Measurements from ENCODE around the gene DMD.
"Not testable (repeated sequence)": the region's sequence is repeated elsewhere in the genome, so short reads cannot be mapped to it uniquely, and the experiment has no call there.

DMD gene

GRCh38 chrX:32533848-32534247 is 677.5 kb downstream of the DMD start:
- Histone ChIP-seq H3K27me3 (ENCODE audit: low read depth, low read length) (no peaks in the 10 kb centered on the region; the same call in 1 of the 2 replicates), H3K4me1 (ENCODE audit: low read length) (peaks cover 17% of the 10 kb centered on the region), H3K79me2 (ENCODE audit: low read length) (no peaks in the 10 kb centered on the region), H3K36me3 (replicated peaks; ENCODE audit: low read depth, low read length) (no peaks in the 10 kb centered on the region), H3K4me2 (ENCODE audit: low read length) (peak overlapping the region; percentile 47), H3K4me3 (ENCODE audit: low read length) (no peak overlapping the region), H3K9me3 (ENCODE audit: insufficient read depth, low read length) (no peaks in the 10 kb centered on the region), H3K9ac (ENCODE audit: low read length) (no peak overlapping the region), H3K27ac (ENCODE audit: low read length) (no peak overlapping the region), H4K20me1 (ENCODE audit: insufficient read depth, low read length) (no peaks in the 10 kb centered on the region), H2AFZ (ENCODE audit: low read depth, low read length) (no peak overlapping the region)
- TF ChIP-seq EZH2phosphoT487 (IDR thresholded peaks at IDR 0.05; ENCODE audit: low read depth) = no peak
- TF ChIP-seq, protein P1, sequence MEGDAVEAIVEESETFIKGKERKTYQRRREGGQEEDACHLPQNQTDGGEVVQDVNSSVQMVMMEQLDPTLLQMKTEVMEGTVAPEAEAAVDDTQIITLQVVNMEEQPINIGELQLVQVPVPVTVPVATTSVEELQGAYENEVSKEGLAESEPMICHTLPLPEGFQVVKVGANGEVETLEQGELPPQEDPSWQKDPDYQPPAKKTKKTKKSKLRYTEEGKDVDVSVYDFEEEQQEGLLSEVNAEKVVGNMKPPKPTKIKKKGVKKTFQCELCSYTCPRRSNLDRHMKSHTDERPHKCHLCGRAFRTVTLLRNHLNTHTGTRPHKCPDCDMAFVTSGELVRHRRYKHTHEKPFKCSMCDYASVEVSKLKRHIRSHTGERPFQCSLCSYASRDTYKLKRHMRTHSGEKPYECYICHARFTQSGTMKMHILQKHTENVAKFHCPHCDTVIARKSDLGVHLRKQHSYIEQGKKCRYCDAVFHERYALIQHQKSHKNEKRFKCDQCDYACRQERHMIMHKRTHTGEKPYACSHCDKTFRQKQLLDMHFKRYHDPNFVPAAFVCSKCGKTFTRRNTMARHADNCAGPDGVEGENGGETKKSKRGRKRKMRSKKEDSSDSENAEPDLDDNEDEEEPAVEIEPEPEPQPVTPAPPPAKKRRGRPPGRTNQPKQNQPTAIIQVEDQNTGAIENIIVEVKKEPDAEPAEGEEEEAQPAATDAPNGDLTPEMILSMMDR (IDR thresholded peaks at IDR 0.05; ENCODE audit: low read depth, low read length) = no peak

GRCh38 chrX:32532262-32532661 is 679.1 kb downstream of the DMD start:
- Histone ChIP-seq H3K79me2 (ENCODE audit: low read length) (no peaks in the 10 kb centered on the region), H3K9me3 (ENCODE audit: insufficient read depth, low read length) (no peaks in the 10 kb centered on the region)
- TF ChIP-seq EZH2phosphoT487 (IDR thresholded peaks at IDR 0.05; ENCODE audit: low read depth) = no peak
- TF ChIP-seq, protein P1 (IDR thresholded peaks at IDR 0.05; ENCODE audit: low read depth, low read length) = no peak

GRCh38 chrX:32530802-32531403 is 680.4 kb downstream of the DMD start:
- H3K27ac ChIP-seq (ENCODE audit: low read length) = no peak overlapping the region
- H3K4me1 ChIP-seq (ENCODE audit: low read length) = peaks cover 17% of the 10 kb centered on the region
- H3K9ac ChIP-seq (ENCODE audit: low read length) = peak overlapping the region; percentile 39

More at GRCh38 chrX:32532262-32532661, 679.1 kb downstream of the DMD start:
- no peaks in the 10 kb centered on the region for H4K20me1 ChIP-seq (ENCODE audit: insufficient read depth, low read length)
- no peak overlapping the region for H3K9ac ChIP-seq (ENCODE audit: low read length)
- H3K27me3 ChIP-seq (ENCODE audit: low read depth, low read length) = no peaks in the 10 kb centered on the region; the same call in 1 of the 2 replicates
- H3K27ac ChIP-seq (ENCODE audit: low read length) = no peak overlapping the region
- H3K4me1 ChIP-seq (ENCODE audit: low read length) = peaks cover 17% of the 10 kb centered on the region
- H3K4me3 ChIP-seq (ENCODE audit: low read length) = no peak overlapping the region
- H3K4me2 ChIP-seq (ENCODE audit: low read length) = no peak overlapping the region
- no peak overlapping the region for H2AFZ ChIP-seq (ENCODE audit: low read depth, low read length)
- H3K36me3 ChIP-seq (replicated peaks; ENCODE audit: low read depth, low read length) = no peaks in the 10 kb centered on the region

GRCh38 chrX:32528451-32528850 is 682.9 kb downstream of the DMD start:
- not testable (repeated sequence) for H3K27me3 ChIP-seq (ENCODE audit: low read depth, low read length); H3K4me2 ChIP-seq (ENCODE audit: low read length); H3K79me2 ChIP-seq (ENCODE audit: low read length); H3K36me3 ChIP-seq (replicated peaks; ENCODE audit: low read depth, low read length); H3K4me1 ChIP-seq (ENCODE audit: low read length); H3K4me3 ChIP-seq (ENCODE audit: low read length); H3K9ac ChIP-seq (ENCODE audit: low read length); H2AFZ ChIP-seq (ENCODE audit: low read depth, low read length); H3K9me3 ChIP-seq (ENCODE audit: insufficient read depth, low read length); H4K20me1 ChIP-seq (ENCODE audit: insufficient read depth, low read length); H3K27ac ChIP-seq (ENCODE audit: low read length)

More at GRCh38 chrX:32530802-32531403, 680.4 kb downstream of the DMD start:
- Histone ChIP-seq H3K27me3 (ENCODE audit: low read depth, low read length) (no peaks in the 10 kb centered on the region), H3K79me2 (ENCODE audit: low read length) (no peaks in the 10 kb centered on the region), H2AFZ (ENCODE audit: low read depth, low read length) (peak overlapping the region; percentile 76), H3K4me2 (ENCODE audit: low read length) (peak overlapping the region; percentile 67), H3K9me3 (ENCODE audit: insufficient read depth, low read length) (no peaks in the 10 kb centered on the region), H3K36me3 (replicated peaks; ENCODE audit: low read depth, low read length) (no peaks in the 10 kb centered on the region), H3K4me3 (ENCODE audit: low read length) (peak overlapping the region; percentile 70), H4K20me1 (ENCODE audit: insufficient read depth, low read length) (no peaks in the 10 kb centered on the region)
- TF ChIP-seq, protein P1 (IDR thresholded peaks at IDR 0.05; ENCODE audit: low read depth, low read length) = peak; percentile 72
- no peak for TF ChIP-seq EZH2phosphoT487 (IDR thresholded peaks at IDR 0.05; ENCODE audit: low read depth)

Data from OCI-LY3 (cell line).